ENCODE measurements around the gene RASA3.
"Not testable (repeated sequence)": the region's sequence is repeated elsewhere in the genome, so short reads cannot be mapped to it uniquely, and the experiment has no call there.

The RASA3 gene

GRCh38 chr13:114002009-114002544, 130.3 kb downstream of the RASA3 start:
- peak; percentile 20 for DNase-seq (ENCODE audit: low spot score)

DNA sequence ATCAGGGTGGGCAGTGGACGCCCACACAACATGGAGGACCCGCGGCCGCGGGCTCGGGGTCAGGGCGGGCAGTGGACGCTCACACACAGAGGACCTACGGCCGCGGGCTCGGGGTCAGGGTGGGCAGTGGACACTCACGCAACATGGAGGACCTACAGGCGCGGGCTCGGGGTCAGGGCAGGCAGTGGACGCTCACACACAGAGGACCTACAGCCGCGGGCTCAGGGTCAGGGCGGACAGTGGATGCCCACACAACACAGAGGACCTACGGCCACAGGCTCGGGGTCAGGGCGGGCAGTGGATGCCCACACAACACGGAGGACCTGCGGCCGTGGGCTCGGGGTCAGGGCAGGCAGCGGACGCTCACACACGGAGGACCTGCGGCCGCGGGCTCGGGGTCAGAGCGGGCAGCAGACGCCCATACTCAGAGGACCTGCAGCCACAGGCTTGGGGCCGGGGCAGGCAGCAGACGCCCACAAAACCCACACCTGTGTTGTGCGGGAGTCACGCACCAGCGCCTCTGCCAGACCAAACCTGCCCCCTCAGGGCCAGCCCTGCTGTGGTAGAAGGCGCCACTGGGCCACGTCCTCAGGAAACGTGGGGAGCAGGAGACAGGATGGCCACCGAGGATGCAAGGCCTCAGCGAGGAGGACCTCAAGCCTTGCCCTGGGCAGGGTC, 131.0 kb downstream of the RASA3 start:
- no peak for DNase-seq (ENCODE audit: low spot score)

DNA sequence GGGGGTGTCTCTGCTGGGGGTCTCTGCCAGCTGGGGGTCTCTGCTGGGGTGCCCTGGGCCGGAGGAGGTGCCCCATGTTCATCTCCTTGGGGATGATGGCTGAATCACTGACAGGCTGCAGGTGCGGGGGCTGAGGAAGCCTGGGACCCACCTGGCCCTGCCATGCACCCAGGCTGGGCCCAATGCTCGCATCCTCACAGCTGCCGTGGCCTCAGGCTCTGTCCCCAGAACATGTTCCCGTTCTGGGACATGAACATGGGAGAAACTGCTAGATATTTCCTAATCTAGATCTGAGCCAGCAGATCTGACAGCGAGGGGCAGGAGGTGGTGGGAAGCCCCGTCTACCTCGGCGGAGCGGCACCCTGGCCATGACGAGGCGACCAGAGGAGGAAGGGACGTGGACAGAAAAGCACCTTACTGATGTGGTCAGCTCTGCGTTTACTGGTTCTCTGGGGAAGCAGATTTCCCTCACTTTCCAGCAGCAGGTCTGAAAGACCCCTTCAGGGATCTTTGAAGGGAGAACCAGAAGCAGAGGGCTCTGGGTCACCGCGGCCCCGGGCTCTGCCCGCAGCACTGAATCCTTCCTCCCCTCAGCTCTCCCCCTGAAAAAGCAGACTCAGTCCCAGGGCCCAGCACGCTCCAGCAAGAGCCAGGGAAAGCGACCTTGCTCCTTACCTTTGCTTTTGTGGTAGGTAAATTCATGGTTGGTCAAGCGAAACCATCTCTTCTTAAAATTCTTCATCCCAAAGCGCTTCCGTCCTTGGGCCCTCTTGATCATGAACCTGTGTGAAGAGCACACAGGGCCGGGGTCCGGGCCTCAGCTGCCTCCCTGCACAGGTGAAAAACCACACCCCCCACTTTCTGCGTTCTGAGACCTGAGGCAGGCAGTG, 132.0 kb downstream of the RASA3 start:
- DNase-seq (ENCODE audit: low spot score), result no peak

DNA sequence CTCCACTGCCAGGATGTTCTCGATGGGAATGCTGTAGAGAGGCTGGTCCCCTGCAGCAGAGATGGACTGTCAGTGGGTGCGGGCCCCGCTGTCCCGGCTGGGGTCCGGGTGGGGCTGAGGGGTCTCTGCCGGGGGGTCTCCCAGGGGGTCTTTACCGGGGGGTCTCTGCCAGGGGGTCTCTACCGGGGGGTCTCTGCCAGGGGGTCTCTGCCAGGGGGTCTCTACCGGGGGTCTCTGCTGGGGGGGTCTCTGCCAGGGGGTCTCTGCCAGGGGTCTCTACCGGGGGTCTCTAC, 132.9 kb downstream of the RASA3 start:
- DNase-seq (ENCODE audit: low spot score), result no peak

GRCh38 chr13:113998781-113999617, 133.4 kb downstream of the RASA3 start:
- no peak for DNase-seq (ENCODE audit: low spot score)

DNA sequence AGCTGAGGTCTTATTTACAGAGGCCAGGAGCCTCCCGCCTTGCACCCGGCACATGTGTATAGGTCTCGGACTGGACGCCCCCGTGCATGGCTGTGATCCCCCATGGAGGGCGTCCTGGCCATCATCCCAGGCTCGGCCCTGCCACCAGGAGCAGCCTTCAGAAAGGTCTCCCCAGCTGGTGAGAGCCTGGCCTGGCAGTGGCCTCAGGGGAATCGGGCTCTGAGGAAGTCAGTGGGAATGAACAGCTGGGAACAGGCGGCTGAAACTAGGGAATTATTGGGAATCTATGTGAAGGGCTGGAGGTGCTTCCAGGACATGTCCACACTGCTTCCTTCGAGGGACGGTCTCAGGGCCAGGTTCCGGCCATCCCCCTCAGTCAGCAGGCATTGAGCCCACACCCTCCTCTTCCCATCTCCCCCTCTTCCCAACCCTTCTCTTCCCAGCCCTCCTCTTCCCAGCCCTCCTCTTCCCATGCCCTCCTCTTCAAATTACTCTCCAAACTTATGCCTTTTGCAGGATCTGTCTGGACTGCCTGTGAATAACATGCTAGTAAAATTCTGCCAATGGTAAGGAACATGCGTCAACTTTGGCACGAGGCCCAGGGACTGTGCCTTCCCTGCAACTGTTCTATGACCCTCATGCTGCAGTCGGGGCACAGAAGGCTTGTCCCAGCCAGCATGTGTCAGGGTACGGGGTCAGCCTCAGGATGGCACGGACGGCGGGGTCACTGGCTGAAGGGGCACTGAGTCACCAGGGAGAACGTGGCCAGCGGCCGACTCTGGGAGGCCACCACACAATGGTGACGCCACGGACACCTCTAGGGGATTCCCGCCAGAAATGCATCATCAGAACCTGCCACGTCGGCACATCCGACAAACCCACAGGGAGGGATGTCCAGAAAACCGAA, 134.3 kb downstream of the RASA3 start:
- DNase-seq (ENCODE audit: low spot score), result no peak

DNA sequence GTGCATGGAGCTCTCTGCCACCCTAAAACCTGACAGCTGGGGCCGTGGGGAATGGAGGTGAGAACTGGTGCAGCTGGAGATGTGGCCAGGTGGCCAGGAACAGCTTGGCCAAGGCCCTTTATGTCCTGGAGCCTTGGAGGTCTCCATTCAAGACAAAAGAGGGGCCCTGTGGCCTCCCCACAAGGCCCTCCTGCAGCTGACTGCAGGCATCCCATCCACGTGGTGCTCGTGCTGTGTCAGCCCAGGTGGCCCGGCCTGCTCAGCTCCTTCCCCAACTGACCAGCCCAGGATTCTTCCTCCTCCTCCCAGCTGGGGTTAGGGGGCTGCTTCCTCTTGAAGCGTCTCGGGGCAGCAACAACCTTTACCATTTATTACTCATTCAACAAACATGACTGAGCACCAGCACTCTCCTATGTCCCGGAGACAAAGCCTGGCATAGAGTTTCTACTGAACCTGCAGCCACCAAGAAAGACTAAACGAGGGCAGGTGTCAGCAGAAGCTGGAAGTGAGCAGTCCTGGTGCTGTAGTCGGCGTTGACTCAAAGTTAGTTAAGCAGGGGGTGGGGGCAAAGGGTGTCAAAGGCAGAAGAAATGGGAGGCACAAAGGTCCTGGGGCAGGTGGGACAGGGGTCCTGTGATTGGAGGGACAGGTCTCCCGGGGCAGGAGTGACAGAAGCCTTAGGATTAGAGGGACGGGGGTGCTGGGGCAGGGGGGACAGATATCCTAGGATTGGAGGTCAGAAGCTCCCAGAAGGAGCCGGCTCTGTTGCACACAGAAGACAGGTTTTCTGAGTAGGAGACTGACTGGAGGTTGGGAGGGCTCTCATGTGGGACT, 135.3 kb downstream of the RASA3 start:
- no peak for DNase-seq (ENCODE audit: low spot score)

- DNase-seq (ENCODE audit: low spot score), result no peak
Observed at GRCh38 chr13:113996081-113996911, 136.1 kb downstream of the RASA3 start.

DNA sequence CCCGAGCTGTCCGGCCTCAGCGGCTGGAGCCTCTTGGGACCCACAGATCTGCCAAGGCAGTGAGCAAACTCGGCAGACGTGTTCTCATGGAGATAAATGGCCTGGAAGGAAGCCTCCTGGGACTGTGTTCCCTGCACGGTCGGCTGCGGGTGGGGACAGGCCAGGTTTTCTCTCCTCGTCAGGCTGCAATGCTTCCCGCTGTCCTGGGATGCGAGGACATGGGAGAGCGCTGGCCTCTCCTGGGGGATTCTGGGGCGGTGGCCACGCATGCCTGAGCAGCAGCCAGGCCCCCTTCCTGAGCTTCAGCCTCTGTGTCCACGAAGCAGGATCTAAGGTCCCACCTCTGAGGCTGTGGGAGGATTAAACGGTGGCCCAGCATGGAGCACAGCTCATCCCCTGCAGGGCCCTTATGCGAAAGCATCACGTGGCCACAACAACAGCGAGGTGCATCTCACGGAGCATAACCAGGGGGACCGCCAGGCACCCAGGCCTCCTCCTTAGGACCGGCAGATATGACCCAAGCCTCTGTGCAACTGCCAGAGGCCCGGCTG, 137.3 kb downstream of the RASA3 start:
- no peak for DNase-seq (ENCODE audit: low spot score)

GRCh38 chr13:113992276-113993005, 140.0 kb downstream of the RASA3 start:
- no peak for DNase-seq (ENCODE audit: low spot score)

DNA sequence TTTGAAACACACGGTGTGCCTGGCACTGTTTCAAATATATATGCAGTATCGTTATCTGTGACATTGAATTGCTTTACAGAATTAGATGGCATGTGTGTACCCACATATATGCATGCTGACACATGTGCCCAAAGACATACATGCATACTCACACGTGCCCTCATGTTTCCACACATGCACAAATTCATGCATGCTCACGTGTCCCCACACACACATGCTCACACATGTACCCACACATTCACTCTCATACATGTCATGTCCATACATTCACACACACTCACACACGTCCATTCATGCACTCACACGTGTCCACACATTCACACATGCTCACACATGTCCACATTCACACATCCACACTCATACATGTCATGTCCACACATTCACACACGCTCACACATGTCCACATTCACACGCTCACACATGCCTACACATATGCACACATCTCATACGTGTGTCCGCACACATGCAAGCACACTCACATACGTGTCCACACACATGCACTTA, 140.7 kb downstream of the RASA3 start:
- no peak for DNase-seq (ENCODE audit: low spot score)

- DNase-seq (ENCODE audit: low spot score), result no peak
Observed at GRCh38 chr13:113991191-113991669, 141.2 kb downstream of the RASA3 start.

DNA sequence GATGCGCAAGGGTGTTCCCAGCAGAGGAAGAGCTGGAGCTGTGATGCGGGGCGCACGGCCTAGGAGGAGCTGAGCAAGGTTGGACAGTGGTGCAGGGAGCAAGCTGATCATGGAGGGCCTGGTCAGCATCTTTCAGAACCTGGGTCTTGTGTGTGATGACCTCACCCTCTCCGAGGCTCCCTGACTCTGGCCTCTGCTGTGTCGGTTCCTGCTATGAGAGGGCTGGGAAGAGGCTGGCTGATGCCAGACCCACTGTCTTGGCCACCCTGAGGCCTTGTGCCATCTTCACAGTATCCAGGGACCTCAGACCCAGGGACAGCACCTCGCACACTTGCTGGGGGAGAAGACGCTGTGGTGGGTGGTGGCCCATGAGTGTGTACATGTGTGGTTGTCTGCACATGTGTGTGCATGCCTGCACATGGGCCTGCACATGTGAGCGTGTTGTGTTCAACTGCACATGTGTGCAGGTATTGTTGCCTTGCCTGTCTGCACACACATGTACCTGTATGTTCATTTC, 142.0 kb downstream of the RASA3 start:
- DNase-seq (ENCODE audit: low spot score), result no peak

DNA sequence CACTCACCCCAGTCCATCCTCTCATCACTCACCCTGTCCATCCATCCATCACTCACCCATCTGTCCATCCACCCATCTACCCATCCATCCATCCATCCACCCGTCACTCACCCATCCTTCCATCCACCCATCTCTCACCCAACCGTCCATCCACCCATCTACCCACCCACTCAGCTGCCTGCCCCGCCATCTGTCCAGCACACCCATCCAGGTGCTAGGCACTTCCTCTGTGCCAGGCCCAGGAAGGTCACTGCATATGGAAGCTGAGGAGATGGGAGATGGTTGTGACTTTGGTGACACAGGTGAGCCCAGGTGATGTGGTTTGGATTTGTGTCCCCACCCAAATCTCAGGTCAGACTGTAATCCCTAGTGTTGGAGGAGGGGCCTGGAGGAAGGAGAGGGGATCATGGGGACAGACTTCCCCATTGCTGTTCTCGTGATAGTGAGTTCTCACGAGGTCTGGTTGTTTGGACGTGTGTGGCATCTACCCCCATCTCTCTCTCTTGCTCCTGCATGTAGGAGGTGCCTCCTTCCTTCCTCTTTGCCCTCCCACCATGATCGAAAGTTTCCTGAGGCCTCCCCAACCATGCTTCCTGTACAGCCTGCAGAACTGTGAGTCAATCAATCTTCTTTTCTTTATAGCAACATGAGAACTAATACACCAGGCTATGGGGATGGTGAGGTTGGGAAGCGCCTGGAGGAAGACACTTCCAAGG, 142.7 kb downstream of the RASA3 start:
- no peak for DNase-seq (ENCODE audit: low spot score)

GRCh38 chr13:113988859-113989258, 143.6 kb downstream of the RASA3 start:
- not testable (repeated sequence) for DNase-seq (ENCODE audit: low spot score)

DNA sequence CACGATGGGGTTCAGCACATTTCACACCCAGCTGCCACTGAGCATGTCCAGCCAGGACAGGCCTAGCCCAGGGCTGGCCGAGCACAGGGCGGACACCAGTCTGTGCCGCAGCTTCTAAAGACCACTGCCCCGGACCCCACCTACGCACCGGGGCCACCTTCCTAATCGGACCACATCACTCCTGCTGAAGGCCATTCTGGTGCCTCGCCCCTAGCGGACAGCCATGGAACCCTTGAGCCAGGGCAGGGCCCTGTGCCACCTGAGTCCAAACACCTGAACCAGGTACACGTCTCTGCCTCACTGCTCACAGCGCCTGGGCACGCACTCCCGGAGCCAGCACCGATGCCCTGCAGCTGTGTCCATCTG, 150.1 kb downstream of the RASA3 start:
- no peak for DNase-seq (ENCODE audit: low spot score)

- DNase-seq (ENCODE audit: low spot score), result no peak
Observed at GRCh38 chr13:113981611-113982295, 150.7 kb downstream of the RASA3 start.

All from SW480 (cell line).